Measurements from ENCODE around the gene SGO2.
"Not testable (repeated sequence)": the region's sequence is repeated elsewhere in the genome, so short reads cannot be mapped to it uniquely, and the experiment has no call there.

Gene SGO2

GRCh38 chr2:200627110-200627770 lies 101.2 kb downstream of the SGO2 start:
- H3K4me3 ChIP-seq = no peak overlapping the region
- H3K9ac ChIP-seq = no peak overlapping the region
- H3K4me1 ChIP-seq = peaks cover 10% of the 10 kb centered on the region
- peak overlapping the region; percentile 12; the same call in 1 of the 2 replicates for H3K4me2 ChIP-seq
- no peaks in the 10 kb centered on the region for H4K20me1 ChIP-seq
- TF ChIP-seq Cebpa-rat (IDR thresholded peaks at IDR 0.05) = no peak
- no peaks in the 10 kb centered on the region for H3K9me3 ChIP-seq
- no peaks in the 10 kb centered on the region for H3K36me3 ChIP-seq
- no peak overlapping the region for H3K27ac ChIP-seq
- no peaks in the 10 kb centered on the region for H3K27me3 ChIP-seq

GRCh38 chr2:200628461-200628860 lies 102.5 kb downstream of the SGO2 start:
- H3K27ac ChIP-seq, H3K9ac ChIP-seq, H3K27me3 ChIP-seq, H3K4me3 ChIP-seq, H3K9me3 ChIP-seq, H3K36me3 ChIP-seq, H4K20me1 ChIP-seq, H3K4me2 ChIP-seq: not testable (repeated sequence)
- H3K4me1 ChIP-seq = peaks cover 10% of the 10 kb centered on the region

GRCh38 chr2:200631287-200631686 lies 105.3 kb downstream of the SGO2 start:
- H4K20me1 ChIP-seq = no peaks in the 10 kb centered on the region
- H3K27ac ChIP-seq = no peak overlapping the region
- H3K27me3 ChIP-seq = no peaks in the 10 kb centered on the region
- no peak overlapping the region for H3K9ac ChIP-seq
- H3K4me2 ChIP-seq = no peak overlapping the region
- H3K36me3 ChIP-seq = no peaks in the 10 kb centered on the region
- no peak for TF ChIP-seq Cebpa-rat (IDR thresholded peaks at IDR 0.05)
- H3K4me1 ChIP-seq = peaks cover 10% of the 10 kb centered on the region
- no peak overlapping the region for H3K4me3 ChIP-seq
- no peaks in the 10 kb centered on the region for H3K9me3 ChIP-seq

All from BLaER1 (cell line).